HUES48 (cell line): Measurements from ENCODE around the gene CDS2.

Experiments
- H3K27ac ChIP-seq: one replicate; pipeline ENCODE4 v1.7.0; 2013; ENCODE audit warnings: low read depth, low read length, inconsistent platforms
- H3K27me3 ChIP-seq: 2 replicates; pipeline ENCODE4 v1.6.1; 2013; ENCODE audit warnings: mild to moderate bottlenecking, low read length; ENCODE audit not compliant: control insufficient read depth, insufficient read depth
- H3K36me3 ChIP-seq: 2 replicates; pipeline ENCODE4 v1.6.1; 2013; ENCODE audit warnings: low read length; ENCODE audit not compliant: control insufficient read depth, insufficient read depth
- H3K4me1 ChIP-seq: 2 replicates; pipeline ENCODE4 v1.6.1; 2013; ENCODE audit warnings: mild to moderate bottlenecking, low read length; ENCODE audit not compliant: control insufficient read depth, insufficient read depth
- H3K4me3 ChIP-seq: 2 replicates; pipeline ENCODE4 v1.5.1; 2013; ENCODE audit warnings: mild to moderate bottlenecking, low read depth, low read length
- H3K9ac ChIP-seq: 2 replicates; pipeline ENCODE4 v1.6.1; 2013; ENCODE audit warnings: mild to moderate bottlenecking, low read depth, low read length, moderate library complexity
- H3K9me3 ChIP-seq: 2 replicates; pipeline ENCODE4 v1.6.1; 2013; ENCODE audit warnings: low read length; ENCODE audit not compliant: control insufficient read depth, insufficient read depth

Gene CDS2

DNA sequence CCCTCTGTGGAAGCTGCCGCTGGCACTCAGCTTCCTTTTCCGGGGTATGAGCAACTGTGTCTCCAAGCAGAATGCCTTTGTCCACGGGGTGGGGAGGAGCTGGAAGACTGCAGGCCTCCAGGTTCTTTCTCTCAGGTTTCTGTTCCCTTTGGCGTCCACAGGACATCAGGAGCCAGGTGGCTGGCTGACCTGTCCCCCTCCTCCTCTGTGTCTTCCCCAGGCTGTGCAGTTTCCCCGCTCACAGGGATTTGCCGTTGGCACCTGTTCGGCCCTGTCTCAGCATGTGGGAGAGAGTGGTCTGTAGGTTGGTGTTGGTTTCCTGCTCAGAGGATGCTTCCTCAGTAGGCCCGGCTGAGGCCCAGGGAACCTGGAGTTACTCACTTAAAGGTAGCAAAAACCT, 43.5 kb downstream of the CDS2 start:
- Histone ChIP-seq H3K36me3 (peaks cover 4% of the 10 kb centered on the region; the same call in 1 of the 2 replicates), H3K9me3 (no peaks in the 10 kb centered on the region), H3K9ac (no peak overlapping the region), H3K27me3 (no peaks in the 10 kb centered on the region), H3K4me3 (no peak overlapping the region), H3K4me1 (peaks cover 28% of the 10 kb centered on the region; the same call in 1 of the 2 replicates), H3K27ac (no peak overlapping the region)

DNA sequence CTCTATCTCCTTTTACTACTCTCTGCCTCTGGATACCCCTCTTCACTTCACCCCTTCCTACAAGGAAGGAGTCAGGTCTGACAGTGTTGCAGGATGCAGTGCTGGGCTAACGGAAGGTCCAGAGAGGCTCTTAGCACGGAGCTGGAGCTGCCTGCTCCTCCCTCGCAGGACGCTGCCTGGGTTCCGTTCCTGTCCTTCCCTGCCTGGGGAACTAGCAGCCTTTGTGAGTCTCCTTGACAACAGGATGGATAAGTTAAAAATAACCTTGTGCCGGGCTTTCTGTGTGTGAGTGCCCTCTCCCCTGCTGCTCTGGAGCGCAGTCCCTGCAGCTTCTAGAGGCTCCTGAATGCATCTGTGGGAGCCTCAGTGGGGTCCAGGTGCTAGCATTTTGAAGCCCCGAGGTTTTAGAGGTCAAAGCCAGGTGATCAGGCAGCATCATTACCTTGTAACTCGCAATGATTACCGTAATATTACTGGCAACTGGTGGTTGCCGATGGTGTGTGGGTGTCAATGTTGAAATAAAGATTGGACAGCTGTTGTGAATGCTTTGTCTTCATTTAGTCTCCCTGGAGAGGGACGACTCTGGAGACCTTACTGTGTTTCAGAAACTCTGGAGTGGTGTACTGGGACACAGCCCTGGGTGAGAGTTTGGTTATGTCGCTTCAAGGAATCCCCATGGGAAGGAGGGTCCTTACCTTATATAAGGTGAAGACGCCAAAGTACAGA, 44.4 kb downstream of the CDS2 start:
- Histone ChIP-seq H3K27me3 (no peaks in the 10 kb centered on the region), H3K9me3 (no peaks in the 10 kb centered on the region), H3K36me3 (peaks cover 5% of the 10 kb centered on the region; the same call in 1 of the 2 replicates), H3K4me1 (peaks cover 35% of the 10 kb centered on the region), H3K9ac (no peak overlapping the region), H3K4me3 (no peak overlapping the region), H3K27ac (no peak overlapping the region)

DNA sequence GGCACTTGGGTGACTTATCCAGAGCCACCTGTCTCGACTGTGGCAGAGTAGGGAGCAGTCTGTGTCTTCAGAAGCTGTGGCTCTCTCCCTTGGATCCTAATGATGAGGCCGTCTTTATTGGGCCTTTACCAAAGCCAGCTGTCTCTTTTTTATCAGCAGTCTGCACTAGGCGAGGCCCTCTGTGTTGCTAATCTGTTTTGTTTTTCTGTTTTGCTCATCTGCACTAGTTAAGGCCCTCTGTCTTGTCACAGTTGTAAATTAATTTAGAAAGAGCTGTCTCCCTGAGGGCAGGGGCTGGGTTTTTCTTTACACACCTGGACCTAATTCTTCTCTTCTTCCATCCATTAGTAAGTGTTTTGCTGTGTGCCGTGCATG, 45.0 kb downstream of the CDS2 start:
- Histone ChIP-seq H3K36me3 (peaks cover 10% of the 10 kb centered on the region; the same call in 1 of the 2 replicates), H3K27ac (no peak overlapping the region), H3K9ac (no peak overlapping the region), H3K9me3 (no peaks in the 10 kb centered on the region), H3K4me3 (no peak overlapping the region), H3K4me1 (peaks cover 41% of the 10 kb centered on the region), H3K27me3 (no peaks in the 10 kb centered on the region)

DNA sequence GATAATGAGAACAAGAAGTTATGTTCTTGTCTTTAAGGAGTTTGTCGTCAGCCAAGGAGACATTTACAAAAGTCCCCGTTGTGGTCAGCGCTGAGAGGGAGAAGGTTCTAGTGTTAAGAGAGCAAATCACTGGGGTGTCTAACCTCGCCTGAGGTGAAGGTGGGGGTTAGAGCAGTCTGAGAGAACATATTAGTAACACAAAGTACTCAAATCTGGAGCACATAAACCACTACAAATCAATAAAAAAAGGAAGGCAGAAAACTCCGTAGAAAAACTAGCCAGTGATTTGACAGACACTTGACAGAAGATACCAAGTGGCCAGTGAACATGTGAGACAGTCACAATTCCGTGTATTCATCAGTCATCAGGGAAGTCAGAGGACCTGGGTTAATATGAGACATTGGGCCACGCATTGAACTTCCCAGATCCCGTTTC, 45.4 kb downstream of the CDS2 start:
- Histone ChIP-seq H3K27ac (no peak overlapping the region), H3K9ac (no peak overlapping the region), H3K36me3 (peaks cover 14% of the 10 kb centered on the region; the same call in 1 of the 2 replicates), H3K4me3 (no peak overlapping the region), H3K9me3 (no peaks in the 10 kb centered on the region), H3K4me1 (peaks cover 45% of the 10 kb centered on the region), H3K27me3 (no peaks in the 10 kb centered on the region)

DNA sequence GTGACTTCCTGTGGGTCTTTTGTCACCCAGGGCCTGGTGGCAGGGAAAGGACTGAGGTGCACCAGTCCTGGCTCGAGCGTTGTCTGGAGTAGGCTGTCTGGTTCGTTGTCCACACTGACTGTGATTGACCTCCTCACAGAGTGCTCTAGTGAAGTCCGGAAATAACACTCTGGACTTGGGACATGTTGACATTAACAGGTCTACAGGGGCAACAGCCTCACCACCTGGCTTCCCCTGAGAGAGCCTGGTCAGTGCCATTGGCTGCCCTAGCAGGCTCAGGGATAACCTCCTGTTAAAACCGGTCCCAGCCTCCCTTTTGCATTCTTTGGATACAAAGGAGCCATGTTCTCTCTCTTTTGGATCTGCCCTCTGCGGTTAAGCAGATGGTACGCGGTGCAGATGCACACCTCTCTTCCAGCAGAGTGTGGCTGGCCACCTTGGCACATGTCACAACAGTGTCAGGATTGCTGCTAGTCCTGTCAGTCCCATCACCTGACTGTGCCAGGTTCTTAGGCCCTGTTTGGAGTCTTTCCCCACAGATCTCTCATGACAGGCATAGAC, 46.2 kb downstream of the CDS2 start:
- peaks cover 53% of the 10 kb centered on the region for H3K4me1 ChIP-seq
- peaks cover 14% of the 10 kb centered on the region; the same call in 1 of the 2 replicates for H3K36me3 ChIP-seq
- no peak overlapping the region for H3K27ac ChIP-seq
- no peak overlapping the region for H3K4me3 ChIP-seq
- no peaks in the 10 kb centered on the region for H3K9me3 ChIP-seq
- H3K27me3 ChIP-seq, result no peaks in the 10 kb centered on the region
- no peak overlapping the region for H3K9ac ChIP-seq

DNA sequence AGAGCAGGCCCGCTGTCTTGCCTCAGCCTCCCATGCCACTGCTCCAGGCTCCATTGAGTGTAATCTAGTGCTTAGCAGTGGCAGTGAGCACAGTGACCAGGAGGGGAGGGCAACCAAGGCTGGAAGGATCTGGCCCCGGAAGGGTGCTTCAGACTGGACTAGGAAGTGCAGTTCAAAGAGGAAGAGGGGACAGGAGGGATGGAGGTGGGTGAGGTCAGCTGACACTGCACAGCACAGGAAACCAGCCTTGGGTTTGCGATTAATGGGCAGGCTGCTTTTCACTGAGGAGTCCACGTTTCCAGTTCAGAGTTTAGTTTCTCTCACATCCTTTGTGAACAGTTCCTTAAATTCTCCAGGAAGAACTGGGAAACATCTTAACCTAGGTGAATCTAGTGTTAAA, 46.9 kb downstream of the CDS2 start:
- peaks cover 14% of the 10 kb centered on the region; the same call in 1 of the 2 replicates for H3K36me3 ChIP-seq
- no peaks in the 10 kb centered on the region for H3K27me3 ChIP-seq
- H3K9ac ChIP-seq, result no peak overlapping the region
- no peak overlapping the region for H3K27ac ChIP-seq
- H3K4me3 ChIP-seq, result no peak overlapping the region
- H3K4me1 ChIP-seq, result peaks cover 49% of the 10 kb centered on the region
- H3K9me3 ChIP-seq, result no peaks in the 10 kb centered on the region

DNA sequence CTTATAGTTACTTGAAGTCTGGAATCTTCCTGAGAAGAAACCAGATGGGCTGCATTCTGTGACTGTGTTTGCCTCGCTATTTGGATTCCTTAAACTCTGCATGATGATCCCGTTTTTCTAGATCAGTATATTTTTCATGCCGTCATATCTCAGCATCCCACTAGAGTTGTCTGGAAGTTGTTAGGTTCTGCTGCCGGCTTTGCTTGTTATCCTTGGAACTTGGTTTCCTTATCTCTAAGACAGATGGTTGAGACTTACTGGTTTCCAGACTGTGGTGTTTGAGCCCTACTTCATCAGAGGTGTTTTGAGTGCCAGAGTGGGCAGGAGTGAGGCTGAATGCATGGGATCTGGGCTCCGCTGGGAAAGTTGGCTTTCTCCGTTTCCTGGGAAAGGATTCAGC, 50.3 kb downstream of the CDS2 start:
- no peaks in the 10 kb centered on the region for H3K9me3 ChIP-seq
- no peak overlapping the region for H3K9ac ChIP-seq
- peaks cover 27% of the 10 kb centered on the region for H3K4me1 ChIP-seq
- H3K36me3 ChIP-seq, result peaks cover 23% of the 10 kb centered on the region
- no peak overlapping the region for H3K4me3 ChIP-seq
- H3K27me3 ChIP-seq, result no peaks in the 10 kb centered on the region
- no peak overlapping the region for H3K27ac ChIP-seq

DNA sequence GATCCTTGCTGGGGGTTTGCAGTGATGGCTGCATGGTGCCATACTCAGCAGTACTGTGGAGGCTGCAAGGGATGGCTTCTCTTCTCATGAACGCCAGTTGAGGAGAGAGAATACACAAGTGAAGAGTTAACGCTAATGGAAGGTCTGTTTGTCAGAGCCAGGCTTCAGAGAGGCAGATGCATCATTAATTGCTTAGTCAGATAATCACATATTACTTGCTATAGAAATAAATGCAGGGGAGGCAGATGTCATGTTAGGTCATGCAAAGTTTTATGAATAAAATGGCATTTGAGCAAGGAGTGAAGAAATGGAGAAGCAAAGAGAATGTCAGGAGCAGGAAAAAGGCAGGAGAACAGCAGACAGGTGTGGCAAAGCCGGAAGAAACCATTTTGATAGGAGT, 51.2 kb downstream of the CDS2 start:
- Histone ChIP-seq H3K9ac (no peak overlapping the region), H3K36me3 (peaks cover 33% of the 10 kb centered on the region), H3K4me3 (no peak overlapping the region), H3K4me1 (peaks cover 27% of the 10 kb centered on the region), H3K27me3 (no peaks in the 10 kb centered on the region), H3K9me3 (no peaks in the 10 kb centered on the region), H3K27ac (no peak overlapping the region)

DNA sequence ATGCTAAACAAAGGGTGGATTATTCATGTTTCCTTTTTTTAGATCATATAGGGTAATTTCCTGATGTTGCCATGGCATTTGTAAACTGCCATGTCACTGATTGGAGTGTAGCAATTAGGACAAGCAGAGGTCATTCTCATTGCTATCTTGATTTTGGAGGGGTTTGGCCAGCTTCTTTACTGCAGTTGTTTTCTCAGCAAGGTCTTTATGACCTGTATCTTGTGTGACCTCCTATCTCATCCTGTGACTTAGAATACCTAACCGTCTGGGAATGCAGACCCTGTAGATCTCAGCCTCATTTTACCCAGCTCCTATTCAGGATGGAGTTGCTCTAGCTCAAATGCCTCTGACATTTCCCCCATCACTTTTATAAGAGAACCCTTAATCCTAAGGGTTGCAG, 53.6 kb downstream of the CDS2 start:
- Histone ChIP-seq H3K27ac (no peak overlapping the region), H3K27me3 (no peaks in the 10 kb centered on the region), H3K4me3 (no peak overlapping the region), H3K9me3 (no peaks in the 10 kb centered on the region), H3K36me3 (peaks cover 52% of the 10 kb centered on the region), H3K4me1 (peaks cover 24% of the 10 kb centered on the region), H3K9ac (no peak overlapping the region)

DNA sequence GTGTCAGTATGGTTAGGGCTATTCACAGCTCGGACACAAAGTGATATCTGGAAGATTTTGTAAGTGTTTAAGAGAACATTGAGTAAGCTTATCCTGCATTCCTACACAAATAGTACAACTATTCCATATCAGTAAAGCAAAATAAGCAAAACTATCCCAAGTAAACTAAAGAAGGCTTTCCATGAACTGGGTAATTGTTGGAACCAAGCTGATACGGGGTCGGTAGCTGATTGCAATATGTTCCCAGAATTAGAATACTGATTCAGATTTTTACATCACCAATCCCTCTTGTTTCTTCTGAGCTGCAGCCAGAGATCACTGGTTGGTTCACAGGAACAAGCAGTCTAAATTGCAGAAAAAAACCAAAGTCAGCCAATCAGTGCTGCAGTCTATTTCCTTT, 54.1 kb downstream of the CDS2 start:
- no peak overlapping the region for H3K4me3 ChIP-seq
- H3K9me3 ChIP-seq, result no peaks in the 10 kb centered on the region
- H3K27me3 ChIP-seq, result no peaks in the 10 kb centered on the region
- H3K9ac ChIP-seq, result no peak overlapping the region
- H3K4me1 ChIP-seq, result peaks cover 19% of the 10 kb centered on the region
- peaks cover 57% of the 10 kb centered on the region for H3K36me3 ChIP-seq
- peak overlapping the region; percentile 5 for H3K27ac ChIP-seq

DNA sequence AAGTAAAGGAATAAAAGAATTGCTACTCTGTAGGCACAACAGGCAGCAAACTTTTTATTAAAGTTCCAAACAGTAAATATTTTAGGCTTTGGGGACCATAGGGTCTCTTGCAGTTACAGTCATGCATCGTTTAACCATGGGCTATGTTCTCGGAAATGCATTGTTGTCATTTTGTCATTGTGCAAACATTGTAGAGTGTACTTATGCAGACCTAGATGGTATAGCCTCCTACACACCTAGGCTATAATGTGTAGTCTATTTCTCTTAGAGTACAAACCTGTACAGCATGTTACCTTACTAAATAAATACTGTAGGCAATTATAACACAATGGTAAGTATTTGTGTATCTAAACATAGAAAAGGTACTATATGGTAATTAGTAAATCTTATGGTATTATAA, 54.7 kb downstream of the CDS2 start:
- H3K4me3 ChIP-seq, result no peak overlapping the region
- peaks cover 15% of the 10 kb centered on the region for H3K4me1 ChIP-seq
- H3K9ac ChIP-seq, result no peak overlapping the region
- peaks cover 60% of the 10 kb centered on the region for H3K36me3 ChIP-seq
- H3K27ac ChIP-seq, result no peak overlapping the region
- H3K9me3 ChIP-seq, result no peaks in the 10 kb centered on the region
- no peaks in the 10 kb centered on the region for H3K27me3 ChIP-seq
